HG03571 (cell line): ENCODE measurements around the gene FPR2.

Experiments used
- ATAC-seq: cut with Tn5 transposase; IDR thresholded peaks from one replicate; pipeline ENCODE4 v1.9.1; 2021; ENCODE audit not compliant: unreplicated experiment

The FPR2 gene

GRCh38 chr19:51781999-51782398 lies 21.0 kb downstream of the FPR2 start:
- no peak for ATAC-seq

GRCh38 chr19:51783372-51783771 lies 22.4 kb downstream of the FPR2 start:
- ATAC-seq: no peak

DNA sequence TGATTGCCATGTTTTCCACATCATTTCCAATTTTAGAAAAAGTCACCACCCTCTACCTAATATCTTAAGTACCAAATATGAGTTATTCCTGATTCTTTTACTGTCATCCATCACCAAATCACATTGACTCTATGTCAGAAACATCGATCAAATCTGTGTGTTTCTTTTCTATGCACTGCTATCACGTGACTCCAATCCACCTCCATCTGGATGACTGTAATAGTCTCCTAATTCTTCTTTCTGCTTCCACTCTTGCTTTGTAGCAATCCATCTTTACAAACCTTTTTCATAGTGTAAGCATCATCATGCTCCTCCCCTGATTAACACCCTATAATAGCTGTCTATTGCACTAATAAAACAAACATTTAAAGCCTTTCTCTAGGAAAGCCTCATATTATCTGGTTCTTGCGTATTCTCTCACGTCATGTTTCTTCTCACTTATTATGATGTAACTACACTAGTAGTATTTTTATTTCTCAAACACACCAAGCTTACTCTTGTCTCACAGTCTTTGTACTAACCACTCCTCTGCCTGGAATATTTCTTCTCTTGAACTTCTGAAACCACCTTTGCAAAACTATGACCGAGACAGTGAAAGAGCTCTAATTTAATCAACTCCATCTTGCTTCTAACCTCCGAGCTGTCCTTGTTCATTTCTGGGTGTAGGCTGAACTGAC lies 23.3 kb downstream of the FPR2 start:
- ATAC-seq: no peak

DNA sequence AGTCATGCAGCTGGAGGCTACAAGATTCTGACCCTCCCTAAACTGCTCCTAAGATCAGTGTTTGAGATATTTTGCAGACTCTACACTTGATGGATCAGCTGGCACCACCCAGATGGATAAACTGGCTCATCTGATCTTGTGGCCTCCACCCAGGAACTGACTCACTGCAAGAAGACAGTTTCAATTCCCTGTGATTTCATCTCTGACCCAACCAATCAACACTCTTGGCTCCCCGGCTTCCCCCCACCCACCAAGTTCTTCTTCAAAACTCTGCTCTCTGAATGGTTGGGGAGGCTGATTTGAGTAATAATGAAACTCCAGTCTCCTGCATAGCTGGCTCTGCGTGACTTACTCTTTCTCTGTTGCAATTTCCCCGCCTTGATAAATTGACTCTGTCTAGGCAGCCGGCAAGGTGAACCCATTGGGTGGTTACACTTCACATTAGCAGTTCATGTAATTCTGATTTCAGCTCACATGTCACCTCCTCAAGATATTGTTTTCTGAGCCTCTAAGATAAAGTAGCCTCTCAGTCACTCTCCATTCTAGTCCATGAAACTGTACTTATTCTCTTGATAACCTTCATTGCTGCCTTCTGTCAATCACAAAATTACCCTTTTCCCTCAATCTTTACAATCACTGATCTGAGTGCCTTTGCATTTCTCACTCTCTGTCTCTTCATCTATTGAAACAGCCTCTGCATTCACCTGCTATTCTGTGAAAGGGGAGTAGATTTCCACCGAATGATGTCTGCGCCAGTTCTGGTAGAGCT lies 24.1 kb downstream of the FPR2 start:
- ATAC-seq: no peak

- ATAC-seq: no peak
Observed at GRCh38 chr19:51786646-51787494, 25.9 kb downstream of the FPR2 start.

DNA sequence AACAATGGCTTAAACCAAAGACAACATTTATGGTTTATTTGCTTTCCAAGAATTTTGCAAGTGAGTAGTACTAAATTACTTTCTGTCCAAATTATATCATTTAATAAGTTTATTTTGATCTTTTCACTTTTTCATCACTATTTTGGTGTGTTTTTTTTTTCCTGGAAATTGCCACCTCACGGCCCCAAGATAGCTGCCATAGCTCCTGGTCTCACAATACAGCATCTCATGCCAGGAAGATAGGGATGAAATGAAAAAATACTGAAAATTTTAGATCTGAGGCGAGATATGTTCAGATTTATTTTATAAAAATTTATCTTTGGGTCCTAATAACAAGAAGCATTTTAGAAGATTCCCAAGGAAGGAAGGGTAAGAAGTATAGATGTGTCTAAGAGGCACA lies 27.0 kb downstream of the FPR2 start:
- no peak for ATAC-seq

GRCh38 chr19:51789061-51789795 lies 28.2 kb downstream of the FPR2 start:
- no peak for ATAC-seq

DNA sequence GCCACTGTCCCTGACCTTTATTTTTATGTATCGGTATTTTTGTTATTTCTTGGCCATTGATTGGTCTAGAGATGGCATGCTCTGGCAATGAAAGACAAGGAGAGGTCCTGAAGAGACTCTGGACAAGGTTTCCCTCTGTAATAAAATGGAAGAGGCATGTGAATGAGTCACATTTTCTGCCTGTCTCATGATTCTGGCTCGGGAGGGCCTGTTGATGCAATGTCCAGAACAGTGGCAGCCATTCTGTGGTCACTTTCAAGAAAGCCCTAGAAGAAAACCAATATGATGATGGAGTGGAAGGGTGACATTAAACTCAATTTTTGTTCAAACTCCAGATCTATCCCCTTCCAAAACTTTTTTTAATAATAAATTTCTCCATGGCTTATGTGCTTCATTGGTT lies 32.0 kb downstream of the FPR2 start:
- no peak for ATAC-seq

- ATAC-seq: no peak
Observed at GRCh38 chr19:51793994-51794393, 33.0 kb downstream of the FPR2 start.

DNA sequence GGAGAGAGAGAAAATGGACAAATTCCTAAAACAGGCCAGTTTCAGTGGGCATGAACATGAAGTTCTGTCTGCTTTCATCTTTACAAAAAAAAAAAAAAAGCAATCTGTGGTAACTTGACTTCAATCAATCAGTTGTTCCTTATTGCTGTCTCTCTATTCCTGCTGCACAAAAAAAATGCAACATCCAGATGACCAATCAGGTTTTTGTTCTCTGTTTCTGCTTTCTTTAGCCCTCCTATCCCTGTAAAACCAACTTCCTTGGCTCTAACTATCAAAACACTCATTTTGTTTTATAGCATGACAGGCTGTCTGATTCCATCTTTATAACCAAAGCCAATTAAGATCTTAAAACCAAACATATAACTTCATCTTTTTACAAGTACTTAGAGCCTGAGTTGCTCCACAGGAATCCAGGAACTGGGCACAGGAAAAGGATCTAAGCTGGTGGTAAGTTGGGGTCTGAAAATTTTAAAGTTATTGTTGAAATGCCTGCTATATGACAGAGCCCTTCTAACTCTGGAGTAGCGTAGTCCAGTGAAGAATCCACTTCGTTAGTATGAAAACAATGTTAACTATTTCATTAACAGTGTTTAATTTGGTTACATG lies 34.0 kb downstream of the FPR2 start, which contains the start of gene FPR3:
Gene FPR3 (plus strand): TSS at position 273 of the 606 bp plus-strand sequence. CDS start 28,592 bp downstream, outside the sequence.
- ATAC-seq: no peak

DNA sequence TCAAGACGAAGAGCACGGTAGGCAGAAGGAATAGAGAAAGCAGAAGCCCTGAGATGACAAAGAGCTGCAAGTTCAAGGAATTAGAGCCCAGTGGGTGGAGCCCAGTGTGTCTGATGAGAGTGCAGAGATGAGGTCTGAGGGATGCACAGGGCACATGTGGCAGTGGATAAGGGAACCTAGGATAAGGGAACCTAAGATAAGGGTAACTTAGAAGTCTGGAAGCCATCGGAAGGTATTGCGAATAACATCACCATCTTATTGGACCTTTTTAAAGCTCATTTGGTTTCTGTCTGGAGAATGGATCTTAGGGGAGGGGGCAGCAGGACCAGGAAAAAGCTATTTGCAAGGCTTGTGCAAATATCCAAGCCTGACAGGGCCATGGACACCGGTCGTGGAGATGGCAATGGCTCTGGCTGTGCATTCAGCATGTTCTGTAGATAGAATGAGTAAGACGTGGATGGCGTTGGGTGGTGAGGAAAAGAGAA lies 35.3 kb downstream of the FPR2 start:
- ATAC-seq: no peak

GRCh38 chr19:51797480-51797879 lies 36.5 kb downstream of the FPR2 start:
- no peak for ATAC-seq

DNA sequence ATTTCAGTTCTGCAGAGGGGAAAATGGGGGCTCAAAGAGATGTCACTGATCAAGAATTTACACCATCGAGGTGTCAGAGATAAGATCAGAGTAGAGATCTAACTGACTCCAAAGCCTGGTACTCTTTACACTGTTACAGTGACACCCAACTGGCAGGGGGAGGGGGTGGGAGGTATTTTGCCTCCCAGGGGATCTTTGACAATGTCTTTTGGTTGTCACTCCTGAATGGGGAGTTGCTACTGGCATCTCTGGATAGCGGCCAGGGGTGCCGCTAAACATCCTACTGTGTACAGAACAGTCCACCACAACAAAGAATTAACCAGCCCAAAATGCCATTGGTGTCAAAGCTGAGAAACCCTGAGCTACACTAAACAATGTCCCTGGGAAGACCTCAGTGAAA lies 37.1 kb downstream of the FPR2 start:
- no peak for ATAC-seq

DNA sequence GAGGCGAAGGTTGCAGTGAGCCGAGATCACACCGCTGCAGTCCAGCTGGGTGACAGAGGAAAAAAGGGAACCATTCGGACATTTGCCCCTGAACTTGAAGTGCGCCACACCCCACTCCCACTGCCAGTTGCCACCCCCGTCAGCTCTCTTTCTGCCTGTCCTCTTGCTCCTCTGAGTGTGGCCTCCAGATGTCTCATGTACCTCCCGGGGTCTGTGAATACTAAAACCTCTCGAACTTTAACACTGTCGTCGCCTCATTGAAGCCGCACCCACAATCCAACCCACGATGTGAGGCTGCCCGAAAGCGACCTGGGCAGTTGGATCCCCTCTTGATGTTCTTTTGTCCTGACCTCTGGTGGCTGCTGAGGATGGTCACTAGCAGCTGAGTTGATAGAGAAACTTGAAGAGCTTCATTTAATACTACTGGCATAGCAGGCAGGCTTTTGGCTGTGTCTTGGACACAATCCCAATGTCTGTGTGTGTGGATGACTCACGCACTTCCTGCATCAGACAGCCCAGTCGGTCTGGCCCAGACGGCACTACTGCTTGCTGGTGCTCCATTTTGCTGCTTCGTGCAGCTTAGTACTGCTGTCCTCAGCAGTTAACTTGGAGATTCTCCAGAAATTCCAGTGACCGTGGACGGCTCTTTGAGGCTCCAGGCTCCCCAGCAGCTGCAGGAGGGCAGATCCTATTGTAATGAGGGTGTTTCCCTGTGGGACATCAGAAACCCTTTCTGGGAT lies 38.2 kb downstream of the FPR2 start:
- no peak for ATAC-seq

DNA sequence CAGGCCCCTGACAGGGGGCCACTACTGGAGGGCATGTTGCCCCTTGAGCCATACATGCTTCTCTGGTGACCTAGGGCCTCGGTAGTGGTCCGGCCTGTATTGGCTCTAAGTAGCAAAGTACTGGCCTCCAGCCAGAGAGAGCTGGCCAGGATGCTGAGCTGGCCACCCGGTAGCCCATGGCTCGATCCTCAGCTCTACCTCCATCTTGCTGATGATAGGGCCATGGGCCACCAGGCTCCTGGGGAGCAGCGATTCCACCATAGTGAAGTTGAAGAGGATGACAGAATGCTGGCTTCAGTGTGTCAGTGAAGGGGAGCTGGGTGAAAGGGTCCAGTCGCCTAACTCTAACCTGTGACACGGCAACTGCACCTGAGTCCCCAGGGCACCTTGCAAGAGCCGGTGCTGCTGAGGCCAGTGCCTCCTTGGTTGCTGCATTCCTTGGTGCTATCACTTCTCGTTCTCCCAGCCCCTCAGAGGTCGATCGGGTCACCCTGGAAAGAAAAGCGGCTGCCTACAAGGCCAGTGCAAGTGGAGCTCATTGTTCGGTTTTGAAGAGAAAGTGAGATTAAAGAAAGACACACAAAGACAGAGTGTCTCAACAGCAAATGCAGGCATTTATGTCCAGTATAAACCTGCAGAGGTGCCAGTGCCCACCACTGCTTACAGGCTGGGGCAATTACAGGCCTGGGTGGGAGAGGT lies 38.9 kb downstream of the FPR2 start:
- ATAC-seq: no peak

DNA sequence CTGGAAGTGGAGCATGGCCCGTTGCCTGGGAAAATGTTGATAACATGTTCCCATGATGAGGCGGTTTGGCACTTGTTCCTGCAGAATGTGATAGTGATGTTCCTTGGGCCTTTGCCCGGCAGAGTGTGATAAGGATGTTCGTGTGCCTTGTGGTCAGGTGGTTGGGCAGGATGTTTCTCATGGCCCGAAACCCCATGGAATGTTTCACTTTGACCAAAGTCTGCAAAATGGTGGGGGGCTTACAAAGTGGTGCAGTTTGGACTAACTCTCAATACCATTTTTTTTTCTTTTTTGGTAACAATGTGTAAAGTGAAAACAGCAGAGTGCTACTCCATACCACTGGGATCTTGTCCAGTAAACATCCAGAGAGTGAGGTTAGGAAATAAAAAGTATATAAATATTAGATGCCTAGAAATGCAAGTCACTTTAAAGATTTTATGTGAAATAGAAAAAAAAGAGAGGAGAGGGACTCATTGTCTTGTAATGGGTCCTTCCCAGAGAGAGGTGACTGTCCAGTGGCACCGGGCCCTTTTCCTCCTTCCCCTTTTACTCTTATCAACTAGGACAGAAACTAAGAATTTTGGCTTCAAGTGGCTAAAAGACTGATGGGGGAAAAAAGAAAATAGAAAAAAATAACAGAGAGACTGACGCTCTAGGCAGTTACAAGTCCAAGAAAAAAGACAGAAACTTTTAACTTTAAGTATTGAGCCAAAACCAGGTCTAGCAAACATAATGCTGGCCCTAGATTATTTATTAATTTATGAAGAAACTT lies 39.7 kb downstream of the FPR2 start:
- ATAC-seq: no peak

DNA sequence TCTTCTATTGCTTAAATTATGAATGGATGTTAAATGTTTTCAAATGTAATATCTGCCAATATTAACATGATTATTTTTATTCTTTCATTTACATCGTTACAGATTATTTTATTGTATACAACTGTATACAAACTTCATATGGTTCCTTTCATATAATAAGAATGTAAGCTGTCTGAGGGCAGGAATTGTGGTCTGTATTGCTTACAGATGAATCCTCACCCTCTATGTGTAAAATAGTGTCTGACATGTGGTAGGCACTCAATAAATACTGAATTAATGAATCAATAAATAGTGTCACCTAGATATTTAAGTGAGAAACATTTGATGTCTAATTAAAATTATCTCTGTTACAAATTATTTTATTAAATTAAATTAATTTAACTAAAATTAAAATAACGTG lies 41.8 kb downstream of the FPR2 start:
- no peak for ATAC-seq

DNA sequence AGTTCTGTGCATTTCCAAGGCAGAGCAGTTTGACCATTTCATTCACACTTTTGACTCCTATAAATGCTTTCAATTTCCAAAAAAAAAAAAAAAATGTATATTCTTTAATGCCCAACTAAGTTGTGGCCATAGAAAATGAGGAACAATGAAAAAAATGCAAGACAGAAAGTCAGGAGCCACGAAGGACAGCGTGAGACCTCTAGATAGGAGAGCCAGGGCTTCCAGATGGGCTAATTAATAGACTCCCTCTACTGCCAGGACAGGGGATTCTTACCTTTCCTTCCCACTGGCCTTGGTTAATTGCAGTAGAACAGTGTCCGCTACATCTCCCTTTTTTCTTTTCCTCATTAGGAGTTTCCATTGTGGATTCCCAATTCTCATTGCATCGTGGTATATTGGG lies 42.5 kb downstream of the FPR2 start:
- ATAC-seq: no peak
